GM21619 (cell line): Measurements from ENCODE around the gene CDH4.

Experiments
- ATAC-seq: cut with Tn5 transposase; IDR thresholded peaks from one replicate; pipeline ENCODE4 v1.9.1; 2021; ENCODE audit not compliant: unreplicated experiment

The CDH4 gene

GRCh38 chr20:61571916-61572711 is 320.1 kb downstream of the CDH4 start:
- ATAC-seq: no peak

GRCh38 chr20:61572789-61573188 is 320.7 kb downstream of the CDH4 start:
- no peak for ATAC-seq

GRCh38 chr20:61573415-61574305 is 321.6 kb downstream of the CDH4 start:
- no peak for ATAC-seq

- no peak for ATAC-seq
These were observed 323.3 kb downstream of the CDH4 start for GRCh38 chr20:61575151-61575937.

- ATAC-seq: no peak
These were observed 324.3 kb downstream of the CDH4 start for GRCh38 chr20:61576372-61576771.

GRCh38 chr20:61577065-61577464 is 325.0 kb downstream of the CDH4 start:
- ATAC-seq: no peak

- ATAC-seq: no peak
These were observed 327.8 kb downstream of the CDH4 start for GRCh38 chr20:61579908-61580307.

- ATAC-seq: no peak
These were observed 329.1 kb downstream of the CDH4 start for GRCh38 chr20:61580958-61581824.

GRCh38 chr20:61581825-61582188 is 329.7 kb downstream of the CDH4 start:
- no peak for ATAC-seq

- no peak for ATAC-seq
These were observed 330.3 kb downstream of the CDH4 start for GRCh38 chr20:61582196-61582923.

GRCh38 chr20:61583356-61583755 is 331.3 kb downstream of the CDH4 start:
- ATAC-seq: no peak

- no peak for ATAC-seq
These were observed 332.8 kb downstream of the CDH4 start for GRCh38 chr20:61584851-61585250.

- no peak for ATAC-seq
These were observed 333.7 kb downstream of the CDH4 start for GRCh38 chr20:61585764-61586163.

- no peak for ATAC-seq
These were observed 335.0 kb downstream of the CDH4 start for GRCh38 chr20:61587036-61587435.

- no peak for ATAC-seq
These were observed 335.7 kb downstream of the CDH4 start for GRCh38 chr20:61587681-61588289.

- no peak for ATAC-seq
These were observed 336.6 kb downstream of the CDH4 start for GRCh38 chr20:61588411-61589385.

GRCh38 chr20:61590236-61590635 is 338.2 kb downstream of the CDH4 start:
- ATAC-seq: no peak

GRCh38 chr20:61593516-61593915 is 341.5 kb downstream of the CDH4 start:
- no peak for ATAC-seq
